WERI-Rb-1 (cell line): ENCODE data around the gene IGF2BP2.
"Not testable (repeated sequence)": the region's sequence is repeated elsewhere in the genome, so short reads cannot be mapped to it uniquely, and the experiment has no call there.

Experiments used
- DNase-seq: peaks from one replicate; pipeline ENCODE4 v3.0.0-alpha.2; 2020
- H3K27ac ChIP-seq: fragments of 250-450 bp; sonication (Bioruptor Pico); 2 replicates; pipeline ENCODE4 v1.5.1; 2020; ENCODE audit warnings: mild to moderate bottlenecking, moderate library complexity
- H3K27me3 ChIP-seq: fragments of 250-450 bp; sonication (Bioruptor Pico); 2 replicates; pipeline ENCODE4 v1.5.1; 2021; ENCODE audit warnings: mild to moderate bottlenecking, low read depth, moderate library complexity; ENCODE audit not compliant: insufficient read depth, severe bottlenecking
- H3K36me3 ChIP-seq: fragments of 250-450 bp; sonication (Bioruptor Pico); 2 replicates; pipeline ENCODE4 v1.5.1; 2020; ENCODE audit warnings: mild to moderate bottlenecking, moderate library complexity
- H3K4me3 ChIP-seq: 2 replicates; pipeline ENCODE4 v1.5.1; 2011; ENCODE audit warnings: low read depth, mild to moderate bottlenecking, control low read depth, low read length
- H3K9me3 ChIP-seq: fragments of 250-450 bp; sonication (Bioruptor Pico); 2 replicates; pipeline ENCODE4 v1.5.1; 2021; ENCODE audit warnings: mild to moderate bottlenecking, moderate library complexity; ENCODE audit not compliant: severe bottlenecking
- CTCF ChIP-seq: IDR thresholded peaks from 2 replicates; pipeline ENCODE4 v1.5.1; 2011; ENCODE audit warnings: low read depth, mild to moderate bottlenecking, control low read depth, inconsistent platforms, low read length

IGF2BP2 gene

GRCh38 chr3:185647134-185647879, 177.5 kb downstream of the IGF2BP2 start:
- TF ChIP-seq CTCF, result no peak
- no peak overlapping the region for H3K4me3 ChIP-seq
- H3K36me3 ChIP-seq, result peaks cover 23% of the 10 kb centered on the region
- H3K27me3 ChIP-seq, result no peaks in the 10 kb centered on the region
- no peaks in the 10 kb centered on the region for H3K9me3 ChIP-seq
- H3K27ac ChIP-seq, result no peak overlapping the region
- DNase-seq, result no peak

- DNase-seq, result no peak
- no peak for TF ChIP-seq CTCF
- Histone ChIP-seq H3K9me3 (no peaks in the 10 kb centered on the region), H3K36me3 (peaks cover 21% of the 10 kb centered on the region), H3K4me3 (no peak overlapping the region), H3K27me3 (no peaks in the 10 kb centered on the region), H3K27ac (peak overlapping the region; percentile 22; the same call in 1 of the 2 replicates)
These were observed 178.3 kb downstream of the IGF2BP2 start for GRCh38 chr3:185646382-185647133.

- no peak overlapping the region for H3K4me3 ChIP-seq
- no peaks in the 10 kb centered on the region for H3K27me3 ChIP-seq
- TF ChIP-seq CTCF, result no peak
- H3K36me3 ChIP-seq, result peaks cover 21% of the 10 kb centered on the region
- H3K9me3 ChIP-seq, result no peaks in the 10 kb centered on the region
- no peak overlapping the region for H3K27ac ChIP-seq
- peak; percentile 46 for DNase-seq
These were observed 179.1 kb downstream of the IGF2BP2 start for GRCh38 chr3:185645596-185646381.

- not testable (repeated sequence) for H3K27ac ChIP-seq
These were observed 179.7 kb downstream of the IGF2BP2 start for GRCh38 chr3:185645191-185645590.

GRCh38 chr3:185640308-185640707, 184.5 kb downstream of the IGF2BP2 start:
- no peaks in the 10 kb centered on the region for H3K27me3 ChIP-seq
- H3K9me3 ChIP-seq, result no peaks in the 10 kb centered on the region
- TF ChIP-seq CTCF, result no peak
- no peak for DNase-seq
- H3K27ac ChIP-seq, result no peak overlapping the region
- H3K36me3 ChIP-seq, result peaks cover 2% of the 10 kb centered on the region
- no peak overlapping the region for H3K4me3 ChIP-seq

More at GRCh38 chr3:185645191-185645590, 179.7 kb downstream of the IGF2BP2 start:
- DNase-seq, H3K4me3 ChIP-seq, H3K27me3 ChIP-seq, H3K9me3 ChIP-seq: not testable (repeated sequence)
- H3K36me3 ChIP-seq, result peaks cover 21% of the 10 kb centered on the region

GRCh38 chr3:185639632-185640206, 185.1 kb downstream of the IGF2BP2 start:
- Histone ChIP-seq H3K4me3 (no peak overlapping the region), H3K9me3 (no peaks in the 10 kb centered on the region), H3K27me3 (no peaks in the 10 kb centered on the region), H3K27ac (no peak overlapping the region), H3K36me3 (peaks cover 2% of the 10 kb centered on the region)
- TF ChIP-seq CTCF, result no peak
- DNase-seq, result no peak

- H3K4me3 ChIP-seq, DNase-seq, H3K27ac ChIP-seq, H3K27me3 ChIP-seq, H3K36me3 ChIP-seq, H3K9me3 ChIP-seq: not testable (repeated sequence)
These were observed 186.2 kb downstream of the IGF2BP2 start for GRCh38 chr3:185638651-185639050.
